Activated CD4-positive, alpha-beta T cell treated with anti-CD3 and anti-CD28 coated beads, Interleukin-2, amount 10 ng/mL, durations not matched to agents 7 days and 5 days (primary cell): ENCODE measurements around the gene EPN1. TPM values are rescaled to one million over a fixed set of nuclear protein-coding genes. Genes with fewer than 3 reads are reported as not detected.

Source experiments
- CTCF ChIA-PET: fragments of 350-600 bp; sonication (Branson Sonifier 250); formaldehyde crosslinking; loops from one replicate; lab custom pipeline; 2021; ENCODE audit warnings: antibody characterized with exemption; lab: Charles Lee
- POLR2A ChIA-PET: fragments of 350-600 bp; sonication (Branson Sonifier 250); formaldehyde crosslinking; loops from one replicate; lab custom pipeline; 2021; ENCODE audit warnings: antibody characterized with exemption; lab: Charles Lee
- DNase-seq: peaks from one replicate; pipeline ENCODE4 v3.0.0-alpha.2; 2020
- H3K27ac Mint-ChIP-seq: one replicate; pipeline ENCODE4 v1.8.0; 2021; ENCODE audit warnings: mild to moderate bottlenecking, moderate library complexity, mixed read lengths
- H3K27me3 Mint-ChIP-seq: one replicate; pipeline ENCODE4 v1.8.0; 2021; ENCODE audit warnings: mixed read lengths
- H3K36me3 Mint-ChIP-seq: one replicate; pipeline ENCODE4 v1.8.0; 2021; ENCODE audit warnings: low read depth, mixed read lengths
- H3K4me1 Mint-ChIP-seq: one replicate; pipeline ENCODE4 v1.8.0; 2021; ENCODE audit warnings: mixed read lengths
- H3K4me3 Mint-ChIP-seq: one replicate; pipeline ENCODE4 v1.8.0; 2021; ENCODE audit warnings: mild to moderate bottlenecking, moderate library complexity, mixed read lengths
- H3K9me3 Mint-ChIP-seq: one replicate; pipeline ENCODE4 v1.8.0; 2021; ENCODE audit warnings: mixed read lengths
- total RNA-seq, 2 experiments: library from RNA; stranded (reverse); gene quantifications; one replicate each; pipeline ENCODE4 v1.2.3, GENCODE V29; 2021

The EPN1 gene
- total RNA-seq, 2 experiments from 2014 or later, result 50.8 to 64.2 TPM

DNA sequence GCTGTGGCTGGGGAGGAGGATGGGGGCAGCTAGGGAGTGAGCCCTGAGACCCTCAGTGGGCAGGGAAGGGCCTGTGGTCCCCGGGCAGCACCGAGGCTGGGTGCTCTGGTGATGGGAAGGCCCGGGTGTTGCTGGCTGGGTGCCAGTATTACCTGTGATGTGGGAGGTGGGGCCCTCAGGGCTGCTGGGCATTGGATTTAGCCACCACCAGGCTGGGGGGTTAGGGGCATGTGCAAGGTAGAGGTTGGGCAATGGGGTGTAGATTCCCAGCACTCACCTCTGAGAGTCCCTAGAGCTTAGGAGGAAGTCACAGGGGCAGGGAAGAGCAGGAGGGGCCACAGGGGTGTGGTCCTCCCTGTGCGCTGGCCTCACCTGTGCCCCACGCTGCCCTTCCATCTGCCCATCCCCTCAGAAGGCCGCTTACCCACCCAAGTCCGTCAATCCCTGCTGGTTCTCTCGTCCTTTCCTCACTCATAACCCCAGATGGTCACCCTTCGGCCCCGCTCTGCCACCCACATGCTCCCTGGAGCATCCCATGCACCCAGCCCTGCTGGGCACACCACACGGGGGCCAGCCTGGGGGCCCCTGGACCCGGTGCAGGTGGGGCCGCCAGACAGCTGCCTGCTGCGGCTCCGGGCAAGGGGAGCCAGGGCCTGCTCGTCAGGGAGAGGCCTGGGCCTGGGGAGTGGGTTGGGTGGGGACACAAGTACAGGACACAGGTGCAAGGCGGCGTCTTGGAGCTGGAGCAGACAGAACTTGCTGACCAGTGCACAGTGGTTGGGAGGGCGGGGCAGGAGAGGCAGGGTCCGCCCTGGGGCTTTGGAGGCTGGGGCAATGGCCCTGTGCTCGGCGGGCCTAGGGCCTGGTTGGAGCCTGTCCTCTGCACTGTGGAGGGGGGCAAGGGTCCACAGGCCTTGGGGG is 12.5 kb downstream of the EPN1 start:
- H3K9me3 Mint-ChIP-seq, result no peaks in the 10 kb centered on the region
- no peaks in the 10 kb centered on the region for H3K27me3 Mint-ChIP-seq
- peaks cover 3% of the 10 kb centered on the region for H3K4me1 Mint-ChIP-seq
- H3K36me3 Mint-ChIP-seq, result peaks cover 15% of the 10 kb centered on the region
- ChIA-PET CTCF (no interaction called here), POLR2A (no interaction called here)
- no peak for DNase-seq
- no peak overlapping the region for H3K4me3 Mint-ChIP-seq
- H3K27ac Mint-ChIP-seq, result peak overlapping the region; percentile 36

DNA sequence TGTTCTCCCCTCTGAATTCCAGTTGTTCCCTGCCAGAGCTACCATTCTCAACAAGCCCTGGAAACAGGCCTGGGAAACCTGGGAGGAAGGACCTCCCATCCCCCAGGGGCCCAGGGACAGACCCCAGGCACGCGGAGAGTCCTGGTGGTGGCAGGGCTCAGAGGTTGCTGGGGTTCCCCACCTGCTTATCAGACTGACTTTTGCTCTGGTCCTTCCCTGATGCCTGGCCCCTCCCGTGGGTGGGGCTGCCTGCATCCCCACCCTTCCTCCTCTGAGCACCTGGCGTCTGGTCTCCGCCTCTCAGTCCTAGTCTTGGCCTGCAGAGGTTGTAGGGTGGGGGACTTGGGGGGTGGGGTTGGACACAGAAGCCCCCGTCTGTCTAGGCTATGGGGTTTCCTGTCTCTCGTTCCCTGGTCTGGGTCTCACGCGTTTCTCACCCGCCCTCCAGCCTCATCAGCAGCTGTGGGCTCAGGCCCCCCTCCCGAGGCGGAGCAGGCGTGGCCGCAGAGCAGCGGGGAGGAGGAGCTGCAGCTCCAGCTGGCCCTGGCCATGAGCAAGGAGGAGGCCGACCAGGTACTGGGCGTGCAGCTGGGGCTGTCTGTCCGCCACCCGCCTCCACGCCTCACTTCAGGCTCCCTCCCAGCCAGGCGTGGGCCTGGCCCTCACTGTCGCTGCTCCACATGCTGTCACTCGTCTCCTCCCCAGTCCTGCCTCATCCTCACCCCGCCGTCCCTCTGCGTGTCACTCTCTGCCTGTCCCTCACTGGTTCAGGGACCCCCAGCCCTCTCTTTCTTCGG is 13.6 kb downstream of the EPN1 start:
- peaks cover 3% of the 10 kb centered on the region for H3K4me1 Mint-ChIP-seq
- no peak overlapping the region for H3K4me3 Mint-ChIP-seq
- H3K27me3 Mint-ChIP-seq, result no peaks in the 10 kb centered on the region
- H3K27ac Mint-ChIP-seq, result peak overlapping the region; percentile 41
- POLR2A ChIA-PET, result no interaction called here
- no peaks in the 10 kb centered on the region for H3K9me3 Mint-ChIP-seq
- peaks cover 17% of the 10 kb centered on the region for H3K36me3 Mint-ChIP-seq
- CTCF ChIA-PET, result no interaction called here
- no peak for DNase-seq

- no peak overlapping the region for H3K27ac Mint-ChIP-seq
- peaks cover 3% of the 10 kb centered on the region for H3K4me1 Mint-ChIP-seq
- H3K36me3 Mint-ChIP-seq, result peaks cover 20% of the 10 kb centered on the region
- H3K27me3 Mint-ChIP-seq, result no peaks in the 10 kb centered on the region
- H3K4me3 Mint-ChIP-seq, result no peak overlapping the region
- no peak for DNase-seq
- ChIA-PET POLR2A (no interaction called here), CTCF (no interaction called here)
- no peaks in the 10 kb centered on the region for H3K9me3 Mint-ChIP-seq
Observed at GRCh38 chr19:55689411-55690108, 14.5 kb downstream of the EPN1 start.

- CTCF ChIA-PET, result interaction anchor here (0.6 to 1.3 kb wide), 2 partner anchors 173 to 1243 kb away, joined by 3 read pairs; no protein-coding TSS in a partner anchor
- peaks cover 3% of the 10 kb centered on the region for H3K4me1 Mint-ChIP-seq
- POLR2A ChIA-PET, result no interaction called here
- no peak overlapping the region for H3K4me3 Mint-ChIP-seq
- DNase-seq, result no peak
- H3K9me3 Mint-ChIP-seq, result no peaks in the 10 kb centered on the region
- peaks cover 20% of the 10 kb centered on the region for H3K36me3 Mint-ChIP-seq
- no peaks in the 10 kb centered on the region for H3K27me3 Mint-ChIP-seq
- H3K27ac Mint-ChIP-seq, result no peak overlapping the region
Observed at GRCh38 chr19:55690109-55690768, 15.2 kb downstream of the EPN1 start.

- H3K4me1 Mint-ChIP-seq, result peaks cover 3% of the 10 kb centered on the region
- DNase-seq, result no peak
- CTCF ChIA-PET, result interaction anchor here (0.6 to 1.3 kb wide), 2 partner anchors 174 to 1243 kb away, joined by 3 read pairs; no protein-coding TSS in a partner anchor
- POLR2A ChIA-PET, result no interaction called here
- no peak overlapping the region for H3K27ac Mint-ChIP-seq
- no peaks in the 10 kb centered on the region for H3K9me3 Mint-ChIP-seq
- H3K4me3 Mint-ChIP-seq, result no peak overlapping the region
- H3K27me3 Mint-ChIP-seq, result no peaks in the 10 kb centered on the region
- H3K36me3 Mint-ChIP-seq, result peaks cover 19% of the 10 kb centered on the region
Observed at GRCh38 chr19:55690769-55691545, 15.9 kb downstream of the EPN1 start.

- H3K27me3 Mint-ChIP-seq, result no peaks in the 10 kb centered on the region
- no peak overlapping the region for H3K4me3 Mint-ChIP-seq
- H3K27ac Mint-ChIP-seq, result no peak overlapping the region
- POLR2A ChIA-PET, result no interaction called here
- CTCF ChIA-PET, result interaction anchor here (0.6 to 1.8 kb wide), 2 partner anchors 11 to 38 kb away, joined by 3 to 5 read pairs; no protein-coding TSS in a partner anchor
- H3K9me3 Mint-ChIP-seq, result no peaks in the 10 kb centered on the region
- H3K36me3 Mint-ChIP-seq, result peaks cover 19% of the 10 kb centered on the region
- H3K4me1 Mint-ChIP-seq, result peaks cover 3% of the 10 kb centered on the region
- no peak for DNase-seq
Observed at GRCh38 chr19:55691561-55692481, 16.8 kb downstream of the EPN1 start.

GRCh38 chr19:55692681-55693081 is 17.7 kb downstream of the EPN1 start:
- peaks cover 20% of the 10 kb centered on the region for H3K36me3 Mint-ChIP-seq
- ChIA-PET POLR2A (no interaction called here), CTCF (interaction anchor here (1.8 kb wide), 1 partner anchor 10 kb away, joined by 5 read pairs; no protein-coding TSS in a partner anchor)
- no peaks in the 10 kb centered on the region for H3K27me3 Mint-ChIP-seq
- no peaks in the 10 kb centered on the region for H3K4me1 Mint-ChIP-seq
- H3K9me3 Mint-ChIP-seq, result no peaks in the 10 kb centered on the region
- DNase-seq, result no peak
- no peak overlapping the region for H3K27ac Mint-ChIP-seq
- no peak overlapping the region for H3K4me3 Mint-ChIP-seq

DNA sequence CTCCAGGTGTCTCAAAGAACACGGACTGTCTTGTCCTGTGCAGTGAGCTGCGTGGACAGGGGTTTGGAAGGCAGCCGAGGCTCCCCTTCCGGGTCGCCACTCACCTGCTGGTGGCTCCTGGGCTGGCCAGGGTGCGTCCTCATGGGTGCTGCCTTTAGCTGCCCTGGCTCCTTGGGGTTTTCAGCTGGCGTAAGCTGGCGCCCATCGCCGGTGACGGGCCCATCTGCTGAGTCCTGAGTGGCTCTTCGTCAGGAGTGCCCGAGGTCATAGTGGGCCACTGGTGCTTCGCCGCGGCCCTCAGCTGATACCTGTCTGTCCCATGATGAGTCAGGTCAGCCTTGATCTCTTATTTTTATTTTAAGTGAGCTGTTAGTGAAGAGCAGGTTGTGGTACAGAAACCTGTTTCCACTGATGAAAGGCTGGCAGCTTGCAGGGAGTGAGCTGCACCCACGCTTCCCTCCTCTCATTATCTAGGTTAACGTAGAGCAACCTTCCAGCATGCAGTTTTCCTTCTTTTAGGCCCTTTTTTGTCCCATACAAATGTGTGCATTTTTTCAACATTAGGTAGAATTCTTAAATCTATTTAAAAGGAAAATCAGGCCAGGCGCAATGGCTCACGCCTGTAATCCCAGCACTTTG is 18.4 kb downstream of the EPN1 start:
- POLR2A ChIA-PET, result no interaction called here
- peaks cover 22% of the 10 kb centered on the region for H3K36me3 Mint-ChIP-seq

GRCh38 chr19:55694241-55694655 is 19.2 kb downstream of the EPN1 start:
- Mint-ChIP-seq H3K36me3 (peaks cover 22% of the 10 kb centered on the region), H3K9me3 (no peaks in the 10 kb centered on the region), H3K4me1 (no peaks in the 10 kb centered on the region), H3K4me3 (no peak overlapping the region), H3K27me3 (no peaks in the 10 kb centered on the region), H3K27ac (no peak overlapping the region)
- DNase-seq, result no peak
- ChIA-PET POLR2A (no interaction called here), CTCF (no interaction called here)

More for the DNA sequence above, 18.4 kb downstream of the EPN1 start:
- no peak for DNase-seq
- CTCF ChIA-PET, result interaction anchor here (1.8 kb wide), 1 partner anchor 10 kb away, joined by 5 read pairs; no protein-coding TSS in a partner anchor
- Mint-ChIP-seq H3K4me1 (no peaks in the 10 kb centered on the region), H3K27me3 (no peaks in the 10 kb centered on the region), H3K4me3 (no peak overlapping the region), H3K9me3 (no peaks in the 10 kb centered on the region), H3K27ac (no peak overlapping the region)

DNA sequence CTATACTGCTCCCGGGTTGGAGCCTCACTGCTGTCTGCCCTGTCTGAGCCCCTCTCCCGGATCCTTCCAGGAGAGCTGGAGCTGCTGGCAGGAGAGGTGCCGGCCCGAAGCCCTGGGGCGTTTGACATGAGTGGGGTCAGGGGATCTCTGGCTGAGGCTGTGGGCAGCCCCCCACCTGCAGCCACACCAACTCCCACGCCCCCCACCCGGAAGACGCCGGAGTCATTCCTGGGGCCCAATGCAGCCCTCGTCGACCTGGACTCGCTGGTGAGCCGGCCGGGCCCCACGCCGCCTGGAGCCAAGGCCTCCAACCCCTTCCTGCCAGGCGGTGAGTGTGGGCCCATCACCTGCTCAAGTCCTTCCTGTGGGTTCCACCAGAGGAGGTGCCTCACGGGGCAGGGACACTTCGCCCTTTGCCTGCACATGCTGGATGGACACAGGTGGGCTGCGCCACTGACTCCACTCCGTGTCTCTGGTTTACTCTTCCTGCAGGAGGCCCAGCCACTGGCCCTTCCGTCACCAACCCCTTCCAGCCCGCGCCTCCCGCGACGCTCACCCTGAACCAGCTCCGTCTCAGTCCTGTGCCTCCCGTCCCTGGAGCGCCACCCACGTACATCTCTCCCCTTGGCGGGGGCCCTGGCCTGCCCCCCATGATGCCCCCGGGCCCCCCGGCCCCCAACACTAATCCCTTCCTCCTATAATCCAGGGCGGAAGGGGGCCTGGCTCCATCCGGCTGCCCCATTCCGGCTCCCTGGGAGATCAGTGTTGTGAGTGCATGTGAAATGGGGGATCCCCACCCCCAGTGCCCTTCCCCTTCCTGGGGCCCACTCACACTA is 19.8 kb downstream of the EPN1 start:
- H3K36me3 Mint-ChIP-seq, result peaks cover 21% of the 10 kb centered on the region
- ChIA-PET CTCF (no interaction called here), POLR2A (no interaction called here)
- no peaks in the 10 kb centered on the region for H3K27me3 Mint-ChIP-seq
- no peak for DNase-seq
- no peak overlapping the region for H3K4me3 Mint-ChIP-seq
- H3K4me1 Mint-ChIP-seq, result no peaks in the 10 kb centered on the region
- no peaks in the 10 kb centered on the region for H3K9me3 Mint-ChIP-seq
- H3K27ac Mint-ChIP-seq, result no peak overlapping the region
